ENCODE data around the gene PTPRB.

The PTPRB gene

GRCh38 chr12:70615174-70615866 is 21.9 kb downstream of the PTPRB start:
- no peak for DNase-seq
- 97% methylated on average over 3 of the region's 5 CpGs for WGBS (ENCODE audit: insufficient coverage)
- Histone ChIP-seq H3K36me3 (ENCODE audit: control insufficient read depth in 4 of 4, insufficient read depth in 4 of 4, low read length in 3 of 4) (no peaks in the 10 kb centered on the region), H3K9me3 (ENCODE audit: control extremely low read depth in 1 of 5, control insufficient read depth in 4 of 5, insufficient read depth in 2 of 5, low read depth in 1 of 5, low read length in 4 of 5) (no peaks in the 10 kb centered on the region), H3K27me3 (replicated peaks in 2 of 5; ENCODE audit: control insufficient read depth in 4 of 5, insufficient read depth in 5 of 5, low read length in 4 of 5) (peaks cover 4 to 17% (median 5%) of the 10 kb centered on the region in 5 experiments), H3K4me1 (ENCODE audit: control extremely low read depth in 1 of 4, control insufficient read depth in 4 of 4, insufficient read depth in 4 of 4, low read length in 3 of 4) (no peaks in the 10 kb centered on the region), H3K27ac (ENCODE audit: insufficient read depth in 1 of 2, low read depth in 1 of 2, low read length in 2 of 2, poor library complexity in 1 of 2, severe bottlenecking in 2 of 2) (no peak overlapping the region), H3K4me3 (ENCODE audit: control insufficient read depth in 1 of 7, extremely low read depth in 1 of 7, insufficient read depth in 4 of 7, low read depth in 2 of 7, low read length in 6 of 7) (no peak overlapping the region)
- ChIA-PET CTCF (no interaction called here), POLR2A (no interaction called here)

DNA sequence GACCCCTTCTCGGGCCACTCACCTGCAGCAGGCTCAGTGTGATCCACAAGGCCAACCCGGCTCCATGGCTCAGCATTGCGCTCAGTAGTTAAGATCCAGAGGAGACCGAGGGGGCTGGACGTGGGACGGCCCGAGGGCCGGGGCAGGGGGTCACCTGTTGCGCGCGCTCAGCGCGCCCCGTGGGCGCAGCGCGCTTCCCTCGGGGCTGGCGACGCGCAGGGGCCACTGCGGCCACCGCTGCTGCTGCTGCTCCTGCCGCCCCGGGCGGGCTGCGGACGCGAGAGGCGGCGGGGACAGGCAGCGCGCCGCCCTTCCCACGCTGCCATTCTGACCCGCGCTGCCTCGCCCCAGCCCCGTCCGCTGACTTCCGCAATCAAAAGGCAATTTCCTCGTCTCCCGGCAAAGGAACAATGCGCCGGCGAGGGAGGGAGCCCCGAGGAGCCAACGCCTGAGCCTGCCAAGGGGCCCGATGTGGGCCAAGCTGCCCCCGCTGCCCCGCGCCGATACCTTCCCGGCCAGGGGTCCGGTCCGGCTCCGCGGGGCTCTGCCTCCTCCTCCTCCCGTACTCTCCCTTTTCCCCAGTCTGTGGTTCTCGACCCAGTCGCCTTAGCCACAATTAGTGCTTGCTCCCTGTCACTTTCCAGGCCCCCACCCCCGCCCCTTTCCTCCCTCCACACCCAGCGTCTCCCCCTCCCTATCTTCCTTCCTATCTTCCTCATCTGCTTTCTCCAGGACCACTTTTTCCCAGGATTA is 27.3 kb downstream of the PTPRB start:
- H3K4me1 ChIP-seq (ENCODE audit: control extremely low read depth in 1 of 4, control insufficient read depth in 4 of 4, insufficient read depth in 4 of 4, low read length in 3 of 4), result peaks cover 2 to 14% (median 12%) of the 10 kb centered on the region in 4 experiments
- WGBS (ENCODE audit: insufficient coverage), result under 1% methylated on average over 52 of the region's 63 CpGs

GRCh38 chr12:70609203-70609602 is 28.0 kb downstream of the PTPRB start:
- DNase-seq, result peak in 1 of 3 donors; percentile 1
- Histone ChIP-seq H3K27me3 (replicated peaks in 2 of 5; ENCODE audit: control insufficient read depth in 4 of 5, insufficient read depth in 5 of 5, low read length in 4 of 5) (peaks cover 8 to 44% (median 17%) of the 10 kb centered on the region in 5 experiments), H3K4me3 (ENCODE audit: control insufficient read depth in 1 of 7, extremely low read depth in 1 of 7, insufficient read depth in 4 of 7, low read depth in 2 of 7, low read length in 6 of 7) (peak overlapping the region; percentile 28 to 78 (median 64)), H3K36me3 (ENCODE audit: control insufficient read depth in 4 of 4, insufficient read depth in 4 of 4, low read length in 3 of 4) (no peaks in the 10 kb centered on the region), H3K27ac (ENCODE audit: insufficient read depth in 1 of 2, low read depth in 1 of 2, low read length in 2 of 2, poor library complexity in 1 of 2, severe bottlenecking in 2 of 2) (no peak overlapping the region), H3K4me1 (ENCODE audit: control extremely low read depth in 1 of 4, control insufficient read depth in 4 of 4, insufficient read depth in 4 of 4, low read length in 3 of 4) (peaks cover 2 to 14% (median 12%) of the 10 kb centered on the region in 4 experiments), H3K9me3 (ENCODE audit: control extremely low read depth in 1 of 5, control insufficient read depth in 4 of 5, insufficient read depth in 2 of 5, low read depth in 1 of 5, low read length in 4 of 5) (no peaks in the 10 kb centered on the region)
- POLR2A ChIA-PET, result interaction anchor here (0.6 kb wide), 1 partner anchor 29 kb away, joined by 5 read pairs; no protein-coding TSS in a partner anchor
- CTCF ChIA-PET, result no interaction called here
- 95% methylated on average over 2 of the region's 2 CpGs for whole genome bisulfite sequencing (ENCODE audit: insufficient coverage)

More for the DNA sequence above, 27.3 kb downstream of the PTPRB start:
- ChIA-PET CTCF (interaction anchor here (0.7 kb wide), 1 partner anchor 777 kb away, joined by 3 read pairs; no protein-coding TSS in a partner anchor), POLR2A (interaction anchor here (0.6 kb wide), 1 partner anchor 1260 kb away, joined by 3 read pairs; no protein-coding TSS in a partner anchor)
- peak; percentile 15 to 66 (median 42) for DNase-seq
- Histone ChIP-seq H3K27ac (ENCODE audit: insufficient read depth in 1 of 2, low read depth in 1 of 2, low read length in 2 of 2, poor library complexity in 1 of 2, severe bottlenecking in 2 of 2) (no peak overlapping the region), H3K36me3 (ENCODE audit: control insufficient read depth in 4 of 4, insufficient read depth in 4 of 4, low read length in 3 of 4) (no peaks in the 10 kb centered on the region), H3K9me3 (ENCODE audit: control extremely low read depth in 1 of 5, control insufficient read depth in 4 of 5, insufficient read depth in 2 of 5, low read depth in 1 of 5, low read length in 4 of 5) (no peaks in the 10 kb centered on the region), H3K4me3 (ENCODE audit: control insufficient read depth in 1 of 7, extremely low read depth in 1 of 7, insufficient read depth in 4 of 7, low read depth in 2 of 7, low read length in 6 of 7) (peak overlapping the region; percentile 28 to 78 (median 64)), H3K27me3 (replicated peaks in 2 of 5; ENCODE audit: control insufficient read depth in 4 of 5, insufficient read depth in 5 of 5, low read length in 4 of 5) (peaks cover 8 to 44% (median 17%) of the 10 kb centered on the region in 5 experiments)

- no CpG with 5 or more reads among the region's 1 CpG for WGBS (ENCODE audit: insufficient coverage)
- no peak overlapping the region for H3K4me3 ChIP-seq (ENCODE audit: control insufficient read depth in 1 of 7, extremely low read depth in 1 of 7, insufficient read depth in 4 of 7, low read depth in 2 of 7, low read length in 6 of 7)
- H3K9me3 ChIP-seq (ENCODE audit: control extremely low read depth in 1 of 5, control insufficient read depth in 4 of 5, insufficient read depth in 2 of 5, low read depth in 1 of 5, low read length in 4 of 5), result no peaks in the 10 kb centered on the region
- no peak for DNase-seq
- ChIA-PET CTCF (no interaction called here), POLR2A (no interaction called here)
- H3K27ac ChIP-seq (ENCODE audit: insufficient read depth in 1 of 2, low read depth in 1 of 2, low read length in 2 of 2, poor library complexity in 1 of 2, severe bottlenecking in 2 of 2), result no peak overlapping the region
- H3K4me1 ChIP-seq (ENCODE audit: control extremely low read depth in 1 of 4, control insufficient read depth in 4 of 4, insufficient read depth in 4 of 4, low read length in 3 of 4), result peaks cover 2 to 14% (median 12%) of the 10 kb centered on the region in 4 experiments
- H3K27me3 ChIP-seq (replicated peaks in 2 of 5; ENCODE audit: control insufficient read depth in 4 of 5, insufficient read depth in 5 of 5, low read length in 4 of 5), result peaks cover 8 to 41% (median 17%) of the 10 kb centered on the region in 5 experiments
- H3K36me3 ChIP-seq (ENCODE audit: control insufficient read depth in 4 of 4, insufficient read depth in 4 of 4, low read length in 3 of 4), result no peaks in the 10 kb centered on the region
These were observed 29.0 kb downstream of the PTPRB start for GRCh38 chr12:70608184-70608583.

GRCh38 chr12:70607107-70607506 is 30.1 kb downstream of the PTPRB start:
- no peaks in the 10 kb centered on the region for H3K36me3 ChIP-seq (ENCODE audit: control insufficient read depth in 4 of 4, insufficient read depth in 4 of 4, low read length in 3 of 4)
- H3K9me3 ChIP-seq (ENCODE audit: control extremely low read depth in 1 of 5, control insufficient read depth in 4 of 5, insufficient read depth in 2 of 5, low read depth in 1 of 5, low read length in 4 of 5), result no peaks in the 10 kb centered on the region
- no peak for DNase-seq
- no peak overlapping the region for H3K4me3 ChIP-seq (ENCODE audit: control insufficient read depth in 1 of 7, extremely low read depth in 1 of 7, insufficient read depth in 4 of 7, low read depth in 2 of 7, low read length in 6 of 7)
- H3K27me3 ChIP-seq (replicated peaks in 2 of 5; ENCODE audit: control insufficient read depth in 4 of 5, insufficient read depth in 5 of 5, low read length in 4 of 5), result peaks cover 8 to 37% (median 17%) of the 10 kb centered on the region in 5 experiments
- H3K4me1 ChIP-seq (ENCODE audit: control extremely low read depth in 1 of 4, control insufficient read depth in 4 of 4, insufficient read depth in 4 of 4, low read length in 3 of 4), result peaks cover 2 to 14% (median 12%) of the 10 kb centered on the region in 4 experiments
- POLR2A ChIA-PET, result no interaction called here
- H3K27ac ChIP-seq (ENCODE audit: insufficient read depth in 1 of 2, low read depth in 1 of 2, low read length in 2 of 2, poor library complexity in 1 of 2, severe bottlenecking in 2 of 2), result no peak overlapping the region
- CTCF ChIA-PET, result interaction anchor here (1.4 kb wide), 1 partner anchor 31 kb away, joined by 4 read pairs; no protein-coding TSS in a partner anchor

- Histone ChIP-seq H3K27ac (ENCODE audit: insufficient read depth in 1 of 2, low read depth in 1 of 2, low read length in 2 of 2, poor library complexity in 1 of 2, severe bottlenecking in 2 of 2) (no peak overlapping the region), H3K4me1 (ENCODE audit: control extremely low read depth in 1 of 4, control insufficient read depth in 4 of 4, insufficient read depth in 4 of 4, low read length in 3 of 4) (peaks cover 2 to 14% (median 12%) of the 10 kb centered on the region in 4 experiments), H3K27me3 (replicated peaks in 2 of 5; ENCODE audit: control insufficient read depth in 4 of 5, insufficient read depth in 5 of 5, low read length in 4 of 5) (peaks cover 8 to 33% (median 14%) of the 10 kb centered on the region in 5 experiments), H3K9me3 (ENCODE audit: control extremely low read depth in 1 of 5, control insufficient read depth in 4 of 5, insufficient read depth in 2 of 5, low read depth in 1 of 5, low read length in 4 of 5) (no peaks in the 10 kb centered on the region), H3K4me3 (ENCODE audit: control insufficient read depth in 1 of 7, extremely low read depth in 1 of 7, insufficient read depth in 4 of 7, low read depth in 2 of 7, low read length in 6 of 7) (no peak overlapping the region), H3K36me3 (ENCODE audit: control insufficient read depth in 4 of 4, insufficient read depth in 4 of 4, low read length in 3 of 4) (no peaks in the 10 kb centered on the region)
- WGBS (ENCODE audit: insufficient coverage), result 100% methylated on average over 2 of the region's 5 CpGs
- ChIA-PET POLR2A (interaction anchor here (0.6 kb wide), 1 partner anchor 502 kb away, joined by 5 read pairs; no protein-coding TSS in a partner anchor), CTCF (interaction anchor here (0.6 to 1.4 kb wide), 2 partner anchors 30 to 176 kb away, joined by 3 to 4 read pairs; no protein-coding TSS in a partner anchor)
- DNase-seq, result no peak
These were observed 31.3 kb downstream of the PTPRB start for GRCh38 chr12:70605976-70606375.

All from common myeloid progenitor, CD34-positive (primary cell).